Activated T-cell treated with anti-CD3 and anti-CD28 coated beads, Interleukin-2, amount 50 U/mL, for 48 hours (primary cell): ENCODE data around the gene EHBP1.

Experiments used
- DNase-seq, 2 experiments: peaks; one replicate each; pipeline ENCODE4 v3.0.0-alpha.2; 2020

EHBP1 gene

DNA sequence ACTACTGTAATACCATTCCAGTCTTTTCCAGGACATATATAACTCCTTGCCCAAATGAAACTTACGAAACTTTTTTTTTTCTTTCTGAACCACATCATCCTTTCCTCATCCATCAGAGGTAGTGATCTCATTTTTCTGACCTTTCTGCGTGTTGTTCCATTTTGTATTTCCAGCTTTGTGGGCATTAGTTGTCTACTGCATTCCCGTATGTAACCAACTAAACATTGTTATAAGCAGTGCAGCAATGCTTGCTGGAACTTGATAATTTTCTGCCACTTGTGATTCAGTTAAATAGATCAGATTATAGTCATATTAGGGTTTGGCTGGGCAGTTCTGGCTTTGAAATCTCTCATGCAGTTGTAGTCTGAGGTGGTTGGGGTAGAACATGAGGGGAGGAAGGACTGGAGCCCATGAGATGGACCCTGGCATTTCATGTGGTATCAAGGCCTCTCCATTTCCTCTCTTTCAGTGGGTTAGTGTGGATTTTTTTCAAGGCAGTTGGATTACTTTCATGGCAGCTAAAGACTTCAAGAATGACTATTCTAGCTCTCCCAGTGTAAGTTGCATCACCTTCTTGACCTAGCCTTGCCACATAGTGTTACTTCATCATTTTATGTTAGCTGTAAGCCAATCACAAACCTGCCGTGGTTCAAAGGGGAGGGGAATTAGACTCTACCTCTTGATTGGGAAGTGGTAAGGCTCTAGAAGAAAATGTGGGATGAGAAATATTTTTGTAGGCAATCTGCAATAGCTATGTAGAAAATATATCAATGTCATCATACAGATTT lies 80.5 kb downstream of the EHBP1 start:
- no peak for DNase-seq

DNA sequence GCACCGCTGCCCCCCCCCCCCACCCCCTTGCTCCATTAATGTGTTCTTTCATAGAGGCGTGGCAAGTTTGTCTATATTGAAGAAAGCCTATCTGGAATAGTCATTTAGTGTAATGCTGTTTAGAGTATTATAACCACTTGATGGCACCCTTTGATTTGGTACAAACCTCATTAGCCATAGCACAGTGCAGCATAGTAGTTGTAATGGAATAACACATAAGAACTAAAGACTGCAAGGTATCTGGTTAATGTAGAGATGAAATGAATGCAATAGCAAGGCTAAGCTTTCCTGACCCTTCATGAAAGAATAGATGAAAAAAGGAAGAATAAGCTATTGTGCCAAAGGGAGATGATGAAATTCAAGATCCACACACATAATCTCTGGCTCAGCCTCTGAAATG lies 81.9 kb downstream of the EHBP1 start:
- DNase-seq = no peak

DNA sequence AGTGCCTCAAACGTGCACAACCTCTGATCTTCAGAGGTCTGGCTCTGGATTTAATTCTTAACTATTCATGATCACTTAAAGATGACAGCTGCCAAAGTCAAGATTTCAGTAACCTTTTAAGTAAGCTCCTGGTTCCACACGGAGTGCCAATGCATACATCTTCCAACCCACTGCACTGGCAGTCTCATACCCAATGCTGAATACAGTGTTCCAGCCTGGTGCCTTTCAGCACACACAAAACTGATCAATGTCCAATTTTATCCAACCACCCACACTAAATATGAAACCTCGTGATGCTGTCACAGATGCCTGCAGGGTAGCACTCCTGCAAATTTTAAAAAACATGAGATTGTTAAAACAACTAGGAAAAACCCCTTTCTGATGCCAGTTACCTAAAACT lies 84.0 kb downstream of the EHBP1 start:
- no peak for DNase-seq

DNA sequence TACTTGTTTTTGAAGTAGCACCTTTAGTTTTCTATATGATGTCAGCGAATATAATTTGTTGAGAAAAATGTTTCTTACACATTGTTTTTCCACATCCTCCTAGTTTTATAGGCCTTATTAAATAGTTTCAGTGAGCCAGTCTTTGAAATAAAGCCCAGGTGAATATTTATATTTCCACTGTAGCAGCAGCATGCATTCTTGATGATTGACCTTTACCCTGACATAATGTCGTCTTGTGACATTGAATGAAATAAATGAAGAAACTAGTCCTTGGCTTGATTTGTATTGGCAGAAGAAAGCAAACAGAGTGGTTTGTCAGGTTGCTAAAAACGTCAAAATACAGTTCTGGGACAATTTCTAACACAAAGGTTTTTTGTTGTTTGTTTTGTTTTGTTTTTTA lies 84.4 kb downstream of the EHBP1 start:
- no peak for DNase-seq

DNA sequence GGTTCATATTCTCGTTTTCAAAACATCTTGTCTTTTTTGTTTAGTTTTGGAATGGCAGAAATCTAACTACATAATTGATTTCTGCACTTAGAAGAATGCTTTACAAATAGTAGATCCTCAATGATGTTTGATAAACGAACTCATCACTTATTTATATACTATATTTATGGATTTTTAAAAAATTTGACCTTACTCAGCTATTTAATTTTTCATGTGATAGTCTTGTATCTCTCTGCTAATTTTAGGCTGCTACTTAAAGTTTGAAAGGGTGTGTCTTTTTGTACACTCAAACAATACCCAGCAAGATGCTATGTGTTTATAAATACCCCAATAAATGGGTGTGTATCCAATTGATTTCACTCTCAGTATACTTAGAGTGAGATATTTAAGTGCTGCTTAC lies 86.9 kb downstream of the EHBP1 start:
- DNase-seq = no peak

DNA sequence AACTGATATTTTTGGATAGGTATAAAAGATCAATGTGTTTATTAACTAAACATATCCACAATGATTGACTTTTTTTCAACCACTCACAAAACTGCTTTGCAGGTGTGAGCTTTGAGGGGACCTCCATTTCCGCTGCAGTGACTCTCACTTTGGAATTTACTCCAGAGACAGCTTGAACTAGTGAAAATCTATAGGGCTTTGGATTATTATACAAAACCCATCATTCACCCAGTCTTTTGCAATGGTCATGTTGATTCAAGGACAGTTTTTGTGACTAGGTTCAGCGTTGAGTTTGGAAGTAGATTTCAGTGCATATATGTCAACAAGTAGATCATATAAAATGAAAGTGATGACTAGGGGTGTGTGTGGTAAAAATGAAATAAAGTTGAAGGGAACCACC lies 87.7 kb downstream of the EHBP1 start:
- DNase-seq = no peak

DNA sequence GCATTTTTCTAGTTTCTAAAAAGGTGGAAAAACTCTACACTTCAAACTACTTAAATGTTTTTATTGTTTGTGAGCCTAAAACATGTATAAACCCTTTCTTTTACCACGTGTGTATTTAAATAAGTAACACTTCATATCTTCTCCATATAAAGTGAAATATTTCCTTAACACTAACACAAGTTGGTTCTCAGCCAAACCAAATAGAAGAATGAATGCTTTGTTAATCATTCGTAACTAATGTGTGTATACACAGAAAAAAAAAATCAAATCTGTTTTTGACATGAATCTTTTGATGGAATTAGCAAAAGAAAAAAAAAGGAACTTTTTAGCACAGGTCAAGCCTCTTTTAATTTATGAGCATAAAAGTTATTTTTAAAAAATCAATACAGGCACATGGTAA lies 89.3 kb downstream of the EHBP1 start:
- no peak for DNase-seq

DNA sequence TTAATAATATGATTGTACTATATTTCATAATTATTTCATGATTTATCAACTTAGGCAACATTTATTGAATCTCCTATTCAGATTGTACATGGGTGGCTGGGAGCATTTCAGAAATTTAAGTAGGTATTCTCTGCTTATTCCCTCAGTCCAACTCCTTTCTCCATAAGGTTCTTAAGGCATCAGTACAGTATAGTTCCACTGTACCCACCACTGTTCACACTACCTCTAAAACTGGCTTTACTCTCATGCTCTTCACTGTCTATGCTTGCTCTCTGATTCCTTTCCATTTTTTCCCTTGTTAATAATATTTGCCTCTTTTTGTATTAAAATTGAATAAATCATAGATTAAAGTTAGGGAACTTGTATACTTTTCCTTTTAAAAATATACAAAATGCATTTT lies 89.8 kb downstream of the EHBP1 start:
- no peak for DNase-seq

DNA sequence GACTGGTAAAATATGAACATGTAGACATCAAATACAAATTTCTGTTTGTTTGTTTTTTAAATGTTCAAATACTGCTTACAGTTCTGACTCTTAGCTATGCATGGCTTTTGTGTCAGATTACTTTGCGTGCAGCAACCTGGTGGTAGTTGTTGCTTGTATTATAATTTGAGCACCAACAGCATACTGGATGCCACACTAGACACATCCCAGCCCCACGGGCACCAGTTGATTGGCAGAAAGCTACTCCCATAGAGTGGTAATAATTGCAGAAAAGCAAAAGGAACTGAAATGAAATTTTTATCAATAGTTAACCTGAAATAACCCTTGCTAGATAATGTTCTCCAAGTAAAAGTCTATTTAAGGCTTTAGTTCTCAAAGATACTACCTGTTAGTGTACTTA lies 91.6 kb downstream of the EHBP1 start:
- DNase-seq = no peak

DNA sequence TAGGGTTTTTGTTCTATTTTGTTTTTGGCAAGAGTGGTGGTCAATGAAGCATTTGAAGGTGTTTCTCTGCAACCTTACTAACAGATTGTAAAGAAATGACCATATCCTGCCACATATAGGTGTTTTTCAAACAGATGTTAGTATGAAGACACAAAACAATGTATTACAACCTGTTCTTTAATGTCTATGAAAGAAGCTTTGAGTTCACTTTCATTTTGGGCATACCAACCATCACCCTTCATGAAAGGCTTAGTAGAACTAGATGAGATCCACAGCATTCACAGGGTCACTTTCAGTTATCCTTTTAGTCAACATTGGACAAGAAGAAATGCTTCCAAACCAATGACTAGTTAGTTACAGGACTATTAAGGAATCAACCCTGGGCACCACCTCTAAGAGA lies 95.1 kb downstream of the EHBP1 start:
- no peak for DNase-seq

DNA sequence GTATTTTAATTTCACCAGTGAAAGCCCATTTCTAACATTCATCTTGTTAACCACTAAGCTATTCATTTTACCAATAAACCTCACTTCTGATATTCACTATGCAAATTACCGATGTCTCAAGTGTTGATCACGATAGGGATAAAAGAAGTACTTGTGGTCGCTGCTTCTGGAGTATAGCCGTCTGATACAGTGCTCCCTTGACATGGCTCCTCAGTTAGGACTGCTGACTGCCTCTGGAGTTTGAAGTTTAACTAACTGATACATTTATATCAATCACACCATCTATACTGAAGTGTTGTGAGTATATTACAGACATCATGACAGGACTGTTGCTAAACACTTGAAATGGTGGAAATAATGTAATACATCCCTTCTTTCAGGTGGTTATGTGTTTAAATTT lies 95.6 kb downstream of the EHBP1 start:
- no peak for DNase-seq

DNA sequence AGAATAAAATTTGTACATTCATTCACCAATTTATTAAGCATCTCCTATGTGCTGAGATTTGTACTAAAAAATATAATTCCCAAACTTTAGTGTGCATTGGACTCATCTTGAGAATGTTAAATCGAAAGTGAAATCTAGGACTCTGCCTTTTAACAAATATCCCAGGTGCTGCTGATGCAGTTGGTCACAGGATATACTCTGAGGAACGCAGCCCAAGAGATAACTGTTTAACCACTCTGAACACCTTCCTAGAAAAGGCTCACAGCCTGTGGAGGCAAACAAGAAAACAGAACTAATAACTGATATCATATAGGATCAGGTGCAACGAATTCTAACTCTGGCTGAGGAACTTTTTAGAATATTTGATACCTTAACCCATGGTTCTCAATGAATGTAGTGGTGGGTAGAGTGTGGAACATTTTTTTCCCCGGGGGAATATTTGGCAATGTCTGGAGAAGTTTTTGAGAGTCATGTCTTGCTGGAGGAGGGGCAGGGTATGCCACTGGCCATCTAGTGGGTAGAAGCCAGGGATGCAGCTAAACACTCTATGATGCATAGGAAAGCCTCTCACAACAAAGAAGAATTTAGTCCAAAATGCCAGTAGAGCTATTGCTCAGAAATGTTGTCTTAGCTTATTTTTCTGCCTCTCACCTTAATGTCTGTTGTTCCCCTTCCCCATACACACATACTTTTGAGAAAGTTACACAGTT lies 96.5 kb downstream of the EHBP1 start:
- no peak for DNase-seq

DNA sequence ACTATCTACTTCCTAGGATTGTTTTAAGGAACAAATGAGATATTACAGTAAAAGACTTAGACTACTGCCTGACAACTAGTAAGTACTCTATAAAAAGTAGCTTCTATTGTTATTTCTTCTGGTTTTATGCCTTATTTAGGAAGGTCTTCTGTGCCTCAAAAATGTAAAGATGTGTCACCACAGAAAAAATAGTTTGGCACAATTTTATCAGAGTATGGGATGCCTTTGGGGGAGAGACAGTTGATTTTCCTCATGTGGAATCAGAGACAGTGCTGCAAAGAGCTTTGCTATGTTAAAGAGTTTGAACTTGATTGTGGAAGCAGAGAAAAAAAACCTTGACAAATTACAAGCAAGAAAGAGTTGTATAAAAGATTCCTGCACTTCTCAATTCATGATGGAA lies 98.4 kb downstream of the EHBP1 start:
- DNase-seq = no peak

DNA sequence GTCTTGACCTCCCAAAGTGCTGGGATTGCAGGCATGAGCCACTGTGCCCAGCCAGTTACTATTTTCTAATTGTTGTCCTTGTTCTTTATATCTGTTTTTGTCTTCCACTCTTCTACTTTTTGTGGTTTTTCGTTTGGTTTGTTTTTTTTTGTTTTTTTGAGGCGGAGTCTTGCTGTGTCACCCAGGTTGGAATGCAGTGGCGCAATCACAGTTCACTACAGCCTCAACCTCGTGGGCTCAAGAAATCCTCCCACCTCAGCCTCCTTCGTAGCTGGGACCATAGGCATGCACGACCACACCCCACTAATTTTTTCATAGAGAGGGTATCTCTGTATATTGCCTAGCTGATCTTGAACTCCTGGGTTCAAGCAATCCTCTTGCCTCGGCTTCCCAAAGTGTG lies 100.7 kb downstream of the EHBP1 start:
- DNase-seq = no peak

DNA sequence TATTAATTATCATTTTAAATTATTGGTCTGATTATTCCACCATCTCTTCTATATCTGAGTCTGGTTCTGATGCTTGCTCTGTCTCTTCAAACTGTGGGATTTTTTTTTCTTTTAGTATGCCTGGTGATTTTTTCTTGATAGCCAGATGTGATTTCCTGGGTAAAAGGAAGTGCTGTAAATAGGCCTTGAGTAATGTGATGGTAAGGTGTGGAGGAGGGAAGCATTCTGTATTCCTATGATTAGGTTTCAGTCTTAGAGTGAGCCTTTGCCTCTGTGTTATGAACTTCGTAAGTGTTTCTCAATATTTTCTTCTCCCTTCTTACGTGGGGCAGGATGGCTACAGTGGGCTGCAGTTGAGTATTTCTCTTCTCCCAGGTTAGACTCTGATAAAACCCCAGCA lies 103.0 kb downstream of the EHBP1 start:
- no peak for DNase-seq

DNA sequence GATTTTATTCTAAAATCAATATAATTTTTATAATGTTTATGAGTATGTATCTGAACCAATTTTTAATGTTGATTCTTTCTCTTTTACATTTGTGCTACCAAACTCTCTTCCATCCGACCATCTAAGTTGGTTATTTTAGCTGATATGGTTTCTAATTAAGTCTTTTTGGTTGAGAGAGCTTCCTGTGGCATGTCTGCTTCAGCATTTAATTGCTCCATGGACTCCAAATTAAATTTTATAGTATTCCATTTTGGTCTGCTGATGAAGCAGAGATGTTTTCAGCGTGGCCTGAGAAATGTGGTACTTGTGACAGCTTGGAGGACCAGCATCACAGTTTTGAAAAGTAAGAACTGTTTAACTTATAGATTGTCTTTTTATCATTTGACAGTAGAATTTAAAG lies 105.6 kb downstream of the EHBP1 start:
- no peak for DNase-seq

DNA sequence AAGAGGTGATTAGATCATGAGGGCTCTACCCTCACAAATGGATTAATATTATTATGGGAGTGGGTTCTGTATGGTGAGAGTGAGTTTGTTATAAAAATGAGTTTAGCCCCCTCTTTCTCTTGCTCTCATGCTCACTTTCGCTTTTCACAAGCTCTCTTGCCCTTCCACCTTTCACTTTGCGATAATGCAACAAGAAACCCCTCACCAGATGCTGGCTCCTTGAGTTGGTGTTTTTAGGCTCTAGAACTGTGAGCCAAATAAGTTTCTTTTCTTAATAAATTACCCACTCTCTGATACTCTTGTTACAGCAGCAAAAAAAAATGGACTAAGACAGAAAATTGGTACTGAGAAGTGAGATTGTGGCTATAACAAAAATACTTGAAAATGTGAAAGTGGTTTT lies 106.5 kb downstream of the EHBP1 start:
- DNase-seq = no peak

DNA sequence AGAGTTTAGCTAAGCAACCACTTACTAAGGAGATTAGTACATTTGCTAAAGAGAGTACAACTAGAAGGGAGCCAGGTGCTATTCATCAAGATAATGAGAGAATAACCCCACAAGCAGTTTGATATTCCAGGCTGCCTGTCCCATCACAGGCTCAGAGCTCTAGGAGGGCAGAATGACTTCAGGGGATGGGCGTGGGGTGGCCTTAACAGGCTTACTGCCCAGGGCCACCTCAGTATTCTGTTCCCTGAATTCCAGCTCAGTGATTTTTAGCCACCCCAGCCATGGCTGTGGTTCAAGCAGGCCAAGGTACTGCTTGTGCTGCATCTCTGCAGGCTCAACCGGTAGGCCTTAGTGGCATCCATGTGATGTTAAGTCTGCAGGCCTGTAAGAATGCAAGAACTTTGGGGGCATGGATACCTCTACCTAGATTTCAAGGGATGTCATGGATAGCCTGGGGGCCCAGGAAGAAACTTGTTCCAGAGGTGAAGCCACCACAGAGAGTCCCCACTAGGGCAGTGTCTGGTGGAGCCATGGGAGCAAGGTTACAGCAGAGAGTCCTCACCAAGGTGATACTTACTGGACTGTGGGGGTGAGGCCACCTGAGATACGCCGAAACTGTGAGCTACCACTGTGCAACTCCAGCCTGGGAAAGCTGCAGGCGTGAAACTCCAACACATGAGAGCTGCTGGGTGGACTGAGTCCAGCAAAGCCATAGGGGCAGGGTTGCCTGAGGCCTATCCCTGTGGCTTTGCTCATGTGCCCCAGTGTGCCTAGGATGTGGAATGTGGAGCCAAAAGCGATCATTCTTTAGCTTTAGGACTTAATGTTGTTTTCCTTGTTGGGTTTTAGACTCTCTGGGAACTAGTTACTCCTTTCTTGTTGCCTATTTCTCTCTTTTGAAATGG lies 107.7 kb downstream of the EHBP1 start:
- no peak for DNase-seq

DNA sequence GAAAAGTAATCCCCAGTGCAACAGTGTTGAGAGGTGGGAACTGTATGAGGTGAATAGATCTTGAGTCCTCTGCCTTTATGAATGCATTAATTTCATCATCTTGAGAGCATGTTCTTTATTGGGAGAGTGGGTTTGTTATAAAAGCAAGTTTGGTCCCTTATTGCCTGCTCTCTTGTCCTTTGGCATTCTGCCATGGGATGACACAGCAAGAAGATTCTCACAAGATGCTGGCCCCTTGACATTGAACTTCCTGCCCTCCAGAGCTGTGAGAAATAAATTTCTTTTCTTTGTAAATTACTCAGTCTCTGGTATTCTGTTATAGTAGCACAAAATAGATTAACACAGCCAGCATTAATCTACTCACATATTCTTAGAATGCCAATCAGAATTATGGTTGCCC lies 108.6 kb downstream of the EHBP1 start:
- DNase-seq = no peak

DNA sequence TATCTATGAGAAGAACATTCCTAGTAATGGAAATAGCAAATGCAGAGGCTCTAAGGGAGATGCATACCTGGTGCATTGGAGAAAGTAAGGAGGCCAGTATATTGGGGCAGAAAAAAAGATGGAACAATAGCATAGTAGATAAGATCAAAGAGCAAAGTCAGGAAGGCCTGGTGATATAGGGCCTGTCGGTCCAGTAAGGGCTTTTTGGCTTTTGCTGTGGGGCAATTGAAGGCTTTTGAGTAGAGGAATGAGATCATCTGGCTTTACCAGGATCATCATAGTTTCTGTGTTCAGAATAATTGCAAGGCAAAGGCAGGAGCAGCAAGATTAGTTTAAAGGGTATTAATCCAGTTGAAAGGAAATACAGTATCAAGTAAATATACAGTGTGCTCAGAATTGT lies 111.8 kb downstream of the EHBP1 start:
- no peak for DNase-seq

DNA sequence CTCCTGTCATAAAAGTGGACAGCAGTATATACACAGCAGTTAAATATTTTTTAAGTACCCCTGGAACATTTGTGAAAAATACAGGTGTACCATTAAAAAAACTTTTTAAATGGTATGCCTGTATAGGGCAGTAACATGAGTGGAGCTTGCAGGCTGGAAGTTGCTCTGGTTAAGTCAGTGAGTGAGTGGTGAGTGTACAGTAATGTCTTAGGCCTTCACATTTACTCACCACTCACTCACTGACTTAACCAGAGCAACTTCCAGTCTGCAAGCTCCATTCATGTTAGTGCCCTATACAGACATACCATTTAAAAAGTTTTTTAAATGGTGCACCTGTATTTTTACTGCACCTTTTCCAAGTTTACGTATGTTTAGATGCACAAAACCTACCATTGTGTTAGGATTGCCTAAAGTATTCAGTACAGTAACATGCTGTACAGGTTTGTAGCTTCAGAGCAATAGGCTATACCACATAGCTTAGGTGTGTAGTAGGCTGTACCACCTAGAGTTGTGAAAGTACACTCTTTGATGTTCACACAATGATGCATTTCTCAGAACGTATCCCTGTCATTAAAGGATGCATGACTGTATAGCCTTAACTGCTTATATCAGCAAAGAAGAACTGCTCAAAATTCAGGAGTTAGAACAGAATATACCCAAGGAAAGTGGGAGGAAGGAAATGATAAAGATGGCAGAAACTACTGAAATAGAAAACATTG lies 112.6 kb downstream of the EHBP1 start:
- no peak for DNase-seq

DNA sequence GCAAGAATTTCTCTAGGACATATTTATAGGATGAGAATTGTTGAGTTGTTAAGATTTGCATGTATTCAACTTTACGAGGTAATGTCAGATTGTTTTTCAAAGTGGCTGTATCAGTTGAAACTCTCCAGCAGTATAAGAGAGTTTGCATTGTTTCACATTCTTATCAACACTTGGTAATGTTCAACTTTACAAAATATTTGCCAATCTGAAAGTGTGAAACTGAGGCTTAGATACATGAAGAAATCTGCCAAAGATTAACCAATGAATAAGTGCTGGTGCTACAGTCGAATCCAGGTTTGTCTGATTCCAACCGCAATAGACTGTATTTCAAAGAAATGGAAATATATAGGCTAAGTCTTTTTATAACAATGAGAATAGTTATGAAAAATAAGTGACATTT lies 117.0 kb downstream of the EHBP1 start:
- no peak for DNase-seq

DNA sequence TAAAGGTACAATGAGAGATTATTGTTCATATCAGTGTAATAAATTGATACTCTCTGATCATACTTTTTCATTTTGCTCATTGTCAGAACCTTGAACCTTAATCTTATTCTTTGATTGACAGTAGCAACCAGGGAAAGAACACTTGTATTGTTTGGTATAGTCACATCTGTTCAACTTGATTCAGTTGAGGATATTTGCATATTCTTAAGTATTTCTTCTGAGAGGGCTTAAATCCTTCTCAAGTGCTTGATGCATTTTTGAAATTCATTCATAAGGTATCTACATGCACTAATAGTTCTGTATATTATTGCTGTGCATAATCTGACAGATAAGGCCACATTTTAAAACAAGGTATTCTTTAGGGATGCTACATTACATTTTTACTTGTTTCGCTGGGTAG lies 118.9 kb downstream of the EHBP1 start:
- DNase-seq = no peak
